Mammary epithelial cell (primary cell): ENCODE results near the gene SIK3.

ENCODE experiments used
- CTCF ChIP-seq, 2 donors: IDR thresholded peaks in 1 of 2; conservative IDR thresholded peaks in 1 of 2; 2 replicates each; pipeline ENCODE4 v1.5.1; 2011 to 2012; ENCODE audit warnings: inconsistent platforms in 2 of 2, low read length in 2 of 2, mild to moderate bottlenecking in 2 of 2, control low read depth in 1 of 2, low read depth in 1 of 2; ENCODE audit not compliant: insufficient read depth in 1 of 2; ENCODE audit errors: extremely low read depth in 1 of 2
- EZH2 ChIP-seq: IDR thresholded peaks from 2 replicates; pipeline ENCODE4 v1.6.1; 2012; ENCODE audit warnings: low read length, inconsistent platforms, borderline replicate concordance

GRCh38 chr11:116888884-116889549 is 209.2 kb downstream of the SIK3 start:
- no peak for TF ChIP-seq CTCF (conservative IDR thresholded peaks at IDR 0.05 in 1 of 2, IDR thresholded peaks at IDR 0.05 in 1 of 2; ENCODE audit: extremely low read depth in 1 of 2, insufficient read depth in 1 of 2, low read depth in 1 of 2, low read length in 2 of 2)
- no peak for TF ChIP-seq EZH2
